ENCODE data around the gene MGME1. TPM values are rescaled to one million over a fixed set of nuclear protein-coding genes. Genes with fewer than 3 reads are reported as not detected.

The MGME1 gene
- total and polyA plus RNA-seq, 2 of the 13 experiments (the other 11 are each of a cell fraction or from before 2014, with no cell fraction given) = 36.7 to 66.6 TPM

GRCh38 chr20:17968366-17969277 lies at the start of gene MGME1, which contains the start of gene SNX5 (continued):
- TF ChIP-seq, protein P1, sequence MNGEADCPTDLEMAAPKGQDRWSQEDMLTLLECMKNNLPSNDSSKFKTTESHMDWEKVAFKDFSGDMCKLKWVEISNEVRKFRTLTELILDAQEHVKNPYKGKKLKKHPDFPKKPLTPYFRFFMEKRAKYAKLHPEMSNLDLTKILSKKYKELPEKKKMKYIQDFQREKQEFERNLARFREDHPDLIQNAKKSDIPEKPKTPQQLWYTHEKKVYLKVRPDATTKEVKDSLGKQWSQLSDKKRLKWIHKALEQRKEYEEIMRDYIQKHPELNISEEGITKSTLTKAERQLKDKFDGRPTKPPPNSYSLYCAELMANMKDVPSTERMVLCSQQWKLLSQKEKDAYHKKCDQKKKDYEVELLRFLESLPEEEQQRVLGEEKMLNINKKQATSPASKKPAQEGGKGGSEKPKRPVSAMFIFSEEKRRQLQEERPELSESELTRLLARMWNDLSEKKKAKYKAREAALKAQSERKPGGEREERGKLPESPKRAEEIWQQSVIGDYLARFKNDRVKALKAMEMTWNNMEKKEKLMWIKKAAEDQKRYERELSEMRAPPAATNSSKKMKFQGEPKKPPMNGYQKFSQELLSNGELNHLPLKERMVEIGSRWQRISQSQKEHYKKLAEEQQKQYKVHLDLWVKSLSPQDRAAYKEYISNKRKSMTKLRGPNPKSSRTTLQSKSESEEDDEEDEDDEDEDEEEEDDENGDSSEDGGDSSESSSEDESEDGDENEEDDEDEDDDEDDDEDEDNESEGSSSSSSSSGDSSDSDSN (CRISPR knock-in tag; IDR thresholded peaks at IDR 0.05) = peak; percentile 99
- TF ChIP-seq NCOA5 (CRISPR knock-in tag; IDR thresholded peaks at IDR 0.05) = no peak
- peak; percentile 77 for TF ChIP-seq GATA4 (IDR thresholded peaks at IDR 0.05; ENCODE audit: borderline replicate concordance, low read depth)
- TF ChIP-seq ZNF674 (CRISPR knock-in tag; IDR thresholded peaks at IDR 0.05; ENCODE audit: low read depth) = peak; percentile 61
- TF ChIP-seq HOXD1 (CRISPR knock-in tag; IDR thresholded peaks at IDR 0.05) = peak; percentile 94; the same call in 1 of the 2 replicates
- peak; percentile 56; the same call in 1 of the 2 replicates for TF ChIP-seq ZNF546 (CRISPR knock-in tag; conservative IDR thresholded peaks at IDR 0.05)
- 0 out of 2 replicates have a peak, but pooled peaks have one; percentile 80 for TF ChIP-seq ZNF790 (CRISPR knock-in tag; IDR thresholded peaks at IDR 0.05; ENCODE audit: borderline replicate concordance)
- TF ChIP-seq TAF15 (IDR thresholded peaks at IDR 0.05; ENCODE audit: low read depth, low read length, poor library complexity, severe bottlenecking) = peak; percentile 97
- no peak; the same call in 1 of the 2 replicates for TF ChIP-seq ZNF570 (CRISPR knock-in tag; IDR thresholded peaks at IDR 0.05; ENCODE audit: borderline replicate concordance)
- TF ChIP-seq PRPF4 (IDR thresholded peaks at IDR 0.05; ENCODE audit: low read depth, low read length, poor library complexity, severe bottlenecking) = no peak
- TF ChIP-seq GTF2F1 (IDR thresholded peaks at IDR 0.05; ENCODE audit: low read length) = peak; percentile 90
- TF ChIP-seq HDAC6 (IDR thresholded peaks at IDR 0.05; ENCODE audit: low read depth, low read length) = no peak; the same call in 1 of the 2 replicates
- no peak; the same call in 1 of the 2 replicates for TF ChIP-seq ZBTB3 (CRISPR knock-in tag; IDR thresholded peaks at IDR 0.05; ENCODE audit: borderline replicate concordance, low read depth)
- TF ChIP-seq IKZF5 (CRISPR knock-in tag; IDR thresholded peaks at IDR 0.05) = peak; percentile 95
- TF ChIP-seq PTBP1 (IDR thresholded peaks at IDR 0.05; ENCODE audit: low read depth, low read length, poor library complexity, severe bottlenecking) = no peak
- TF ChIP-seq ZNF607 (CRISPR knock-in tag; IDR thresholded peaks at IDR 0.05; ENCODE audit: borderline replicate concordance) = peak; percentile 93
- TF ChIP-seq ASH2L (IDR thresholded peaks at IDR 0.05; ENCODE audit: insufficient read length, low read depth, low read length) = peak; percentile 96
- peak; percentile 98 for TF ChIP-seq MED8 (CRISPR knock-in tag; IDR thresholded peaks at IDR 0.05; ENCODE audit: insufficient replicate concordance)
- peak; percentile 96 for TF ChIP-seq KDM2A (CRISPR knock-in tag; IDR thresholded peaks at IDR 0.05; ENCODE audit: borderline replicate concordance, low read depth)
- TF ChIP-seq, protein P2, sequence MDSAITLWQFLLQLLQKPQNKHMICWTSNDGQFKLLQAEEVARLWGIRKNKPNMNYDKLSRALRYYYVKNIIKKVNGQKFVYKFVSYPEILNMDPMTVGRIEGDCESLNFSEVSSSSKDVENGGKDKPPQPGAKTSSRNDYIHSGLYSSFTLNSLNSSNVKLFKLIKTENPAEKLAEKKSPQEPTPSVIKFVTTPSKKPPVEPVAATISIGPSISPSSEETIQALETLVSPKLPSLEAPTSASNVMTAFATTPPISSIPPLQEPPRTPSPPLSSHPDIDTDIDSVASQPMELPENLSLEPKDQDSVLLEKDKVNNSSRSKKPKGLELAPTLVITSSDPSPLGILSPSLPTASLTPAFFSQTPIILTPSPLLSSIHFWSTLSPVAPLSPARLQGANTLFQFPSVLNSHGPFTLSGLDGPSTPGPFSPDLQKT (CRISPR knock-in tag; IDR thresholded peaks at IDR 0.05; ENCODE audit: borderline replicate concordance) = peak; percentile 28; the same call in 1 of the 2 replicates
- peak; percentile 100 for TF ChIP-seq ZFY (CRISPR knock-in tag; IDR thresholded peaks at IDR 0.05)
- TF ChIP-seq ZNF720 (CRISPR knock-in tag; IDR thresholded peaks at IDR 0.05) = peak; percentile 67; the same call in 1 of the 2 replicates
- peak; percentile 91; the same call in 1 of the 2 replicates for TF ChIP-seq CBX5 (CRISPR knock-in tag; IDR thresholded peaks at IDR 0.05; ENCODE audit: borderline replicate concordance)

Measured in HepG2 (cell line).